GM12878 (cell line): ENCODE results near the gene VGLL3. TPM values are rescaled to one million over a fixed set of nuclear protein-coding genes. Genes with fewer than 3 reads are reported as not detected.

ENCODE experiments used
- ATAC-seq: fragments of 200-7000 bp; cut with Tn5 transposase; 3 replicates; pipeline ENCODE4 v1.9.1; 2020; ENCODE audit warnings: mild to moderate bottlenecking, moderate library complexity
- BruUV-seq: library from RNA; stranded (reverse); fragments of 400-500 nt; replicated peaks from 2 replicates; lab custom pipeline; 2021; lab: Mats Ljungman, UMichigan
- CTCF ChIA-PET: fragments of 300-600 bp; sonication (Branson Sonifier 250); formaldehyde crosslinking; extraction: SDS; loops from one replicate; lab custom pipeline; 2021; ENCODE audit warnings: inconsistent platforms; lab: Yijun Ruan, JAX
- POLR2A ChIA-PET: fragments of 350-600 bp; formaldehyde crosslinking; extraction: SDS; loops from one replicate; lab custom pipeline; 2021; ENCODE audit warnings: inconsistent platforms; lab: Charles Lee
- RAD21 ChIA-PET: fragments of 300-600 bp; sonication (Branson Sonifier 250); formaldehyde crosslinking; loops from one replicate; lab custom pipeline; 2023; ENCODE audit warnings: antibody characterized with exemption; ENCODE audit not compliant: unreplicated experiment; lab: Charles Lee
- SMC1A ChIA-PET: fragments of 300-600 bp; sonication (Branson Sonifier 250); formaldehyde crosslinking; loops from one replicate; lab custom pipeline; 2023; ENCODE audit not compliant: unreplicated experiment, uncharacterized antibody; lab: Charles Lee
- DNase-seq: peaks from one replicate; pipeline ENCODE4 v3.0.0-alpha.2; 2011; ENCODE audit warnings: low read depth, low spot score
- FAIRE-seq: peaks from 3 replicates; lab custom pipeline; 2011; peaks lifted over from hg19 to GRCh38; lab: Jason Lieb, UNC
- H2AFZ ChIP-seq: 2 replicates; pipeline ENCODE4 v1.6.0; 2011; ENCODE audit warnings: low read depth, low read length, control low read depth; ENCODE audit not compliant: control insufficient read depth
- H3K27ac ChIP-seq: 2 replicates; pipeline ENCODE4 v1.5.1; 2011; ENCODE audit warnings: control low read depth; ENCODE audit not compliant: control insufficient read depth, insufficient read depth
- H3K27me3 ChIP-seq, 2 experiments: replicated peaks in 1 of 2; 2 replicates each; pipeline versions ENCODE4 v1.6.0 to v1.6.1; 2011; ENCODE audit warnings: low read length in 1 of 2; ENCODE audit not compliant: control insufficient read depth in 2 of 2, insufficient read depth in 2 of 2
- H3K36me3 ChIP-seq, 2 experiments: 2 replicates each; pipeline ENCODE4 v1.5.1; 2011; ENCODE audit warnings: low read length in 1 of 2; ENCODE audit not compliant: control insufficient read depth in 2 of 2, insufficient read depth in 2 of 2
- H3K4me1 ChIP-seq: 2 replicates; pipeline ENCODE4 v1.6.1; 2011; ENCODE audit warnings: mild to moderate bottlenecking, low read length, moderate library complexity, mixed read lengths; ENCODE audit not compliant: control insufficient read depth, insufficient read depth
- H3K4me2 ChIP-seq: 2 replicates; pipeline ENCODE4 v1.6.0; 2011; ENCODE audit warnings: control low read depth; ENCODE audit not compliant: control insufficient read depth, insufficient read depth
- H3K4me3 ChIP-seq: fragments of 200-600 bp; sonication (generic); 2 replicates; pipeline ENCODE4 v1.5.1; 2016
- H3K79me2 ChIP-seq: 2 replicates; pipeline ENCODE4 v1.6.0; 2011; ENCODE audit warnings: low read length; ENCODE audit not compliant: control insufficient read depth, insufficient read depth
- H3K9ac ChIP-seq: 2 replicates; pipeline ENCODE4 v1.8.0; 2011; ENCODE audit warnings: low read length, control low read depth, mixed read lengths; ENCODE audit not compliant: control insufficient read depth, insufficient read depth
- H3K9me3 ChIP-seq: replicated peaks from 3 replicates; pipeline ENCODE4 v1.5.1; 2011; ENCODE audit warnings: mild to moderate bottlenecking, low read length; ENCODE audit not compliant: control insufficient read depth, insufficient read depth
- H4K20me1 ChIP-seq: 2 replicates; pipeline ENCODE4 v1.6.0; 2011; ENCODE audit not compliant: control insufficient read depth, insufficient read depth
- BMI1 ChIP-seq: fragments of 450-650 bp; IDR thresholded peaks from 2 replicates; pipeline ENCODE4 v1.6.1; 2016; ENCODE audit warnings: mild to moderate bottlenecking, moderate library complexity, borderline replicate concordance
- CTCF ChIP-seq, 3 experiments: IDR thresholded peaks in 2 of 3; conservative IDR thresholded peaks in 1 of 3; 2 replicates each; pipeline ENCODE4 v1.5.1; 2011; ENCODE audit warnings: low read depth in 3 of 3, low read length in 3 of 3, mild to moderate bottlenecking in 3 of 3, control low read depth in 2 of 3, moderate library complexity in 2 of 3, inconsistent platforms in 1 of 3, mixed read lengths in 1 of 3; ENCODE audit not compliant: control insufficient read depth in 2 of 3, insufficient read depth in 1 of 3; ENCODE audit errors: extremely low read depth in 1 of 3
- IRF4 ChIP-seq: IDR thresholded peaks from 2 replicates; pipeline ENCODE4 v1.6.1; 2011; ENCODE audit warnings: low read depth, low read length
- JUNB ChIP-seq: IDR thresholded peaks from 2 replicates; pipeline ENCODE4 v1.6.1; 2016; ENCODE audit warnings: antibody characterized with exemption, mild to moderate bottlenecking
- LARP7 ChIP-seq: fragments of 450-650 bp; IDR thresholded peaks from 2 replicates; pipeline ENCODE4 v1.6.1; 2017; ENCODE audit warnings: mild to moderate bottlenecking
- NKRF ChIP-seq: fragments of 450-650 bp; conservative IDR thresholded peaks from 2 replicates; pipeline ENCODE4 v1.6.1; 2017; ENCODE audit warnings: mild to moderate bottlenecking, moderate library complexity
- RB1 ChIP-seq: fragments of 450-650 bp; formaldehyde crosslinking; IDR thresholded peaks from 2 replicates; pipeline ENCODE4 v1.6.1; 2017; ENCODE audit warnings: mild to moderate bottlenecking, borderline replicate concordance
- SIX5 ChIP-seq: IDR thresholded peaks from 2 replicates; pipeline ENCODE4 v1.6.1; 2011; ENCODE audit warnings: mild to moderate bottlenecking, low read depth, low read length, moderate library complexity; ENCODE audit not compliant: severe bottlenecking
- ZBTB11 ChIP-seq: fragments of 450-650 bp; formaldehyde crosslinking; IDR thresholded peaks from 2 replicates; pipeline ENCODE4 v1.5.0; 2022; ENCODE audit warnings: mild to moderate bottlenecking, missing genetic modification characterization
- WGBS: methylation state at CpG from one replicate; pipeline ENCODE4 v1.1.6; 2016; ENCODE audit warnings: low lambda C conversion rate; ENCODE audit not compliant: insufficient replicate concordance, insufficient coverage; ENCODE audit errors: missing lambda C conversion rate; 5-methylcytosine and 5-hydroxymethylcytosine counted together
- in situ Hi-C: fragments of 300-500 bp; cut with MboI; formaldehyde crosslinking; loops from 9 replicates; pipeline ENCODE4 v1.14.3; 2018; ENCODE audit warnings: mixed read lengths
- intact Hi-C: fragments of 100-400 bp; cut with micrococcal nuclease; formaldehyde crosslinking; loops from one replicate; pipeline ENCODE4 v1.14.2; 2022; ENCODE audit not compliant: unreplicated experiment
- polyA plus RNA-seq, 11 experiments: library from polyadenylated mRNA; depleted of rRNA in 4 of 11; unstranded in 6 of 11; stranded (reverse) in 5 of 11; fragments of >200 nt; fragmentation: Nextera tagmentation in 4 of 11; fragmentation: Illumina TruSeq in 1 of 11; extraction: Ambion mirVana in 4 of 11; extraction: Trizol in 1 of 11; gene quantifications; 1 replicate in 1 of 11; 2 replicates in 10 of 11; pipeline versions ENCODE4 v1.2.1 to v1.2.3, GENCODE V29; 2011 to 2016; ENCODE audit warnings: inconsistent platforms in 2 of 11, missing spikeins in 2 of 11, low read depth in 1 of 11
- total RNA-seq, 4 experiments: library from RNA; depleted of rRNA in 3 of 4; stranded (reverse); fragments of >200 nt in 3 of 4; fragmentation: Illumina TruSeq in 1 of 4; extraction: Trizol in 1 of 4; gene quantifications; 2 replicates each; pipeline versions ENCODE4 v1.2.1 to v1.2.3, GENCODE V29; 2013 to 2021
- TF ChIP-seq, protein P1 (sequence below): IDR thresholded peaks from 2 replicates; pipeline ENCODE4 v1.6.1; 2012; ENCODE audit warnings: low read depth, low read length, improper control_type of control experiment
- TF ChIP-seq, protein P2 (sequence below): IDR thresholded peaks from 2 replicates; pipeline ENCODE4 v1.6.1; 2011; ENCODE audit warnings: low read depth, mild to moderate bottlenecking, low read length, moderate library complexity, borderline replicate concordance; ENCODE audit errors: extremely low read depth

The VGLL3 gene
- total and polyA plus RNA-seq, 10 of the 15 experiments (the other 5 are each of a cell fraction or from before 2014, with no cell fraction given): 0.05 TPM; not detected in 9

GRCh38 chr3:86929046-86929445, 61.9 kb downstream of the VGLL3 start:
- ChIA-PET SMC1A (interaction anchor here (0.8 kb wide), 1 partner anchor 23 kb away, joined by 4 read pairs; no protein-coding TSS in a partner anchor), POLR2A (no interaction called here), RAD21 (no interaction called here), CTCF (interaction anchor here (0.9 kb wide), 1 partner anchor 9 kb away, joined by 3 read pairs; no protein-coding TSS in a partner anchor)
- no peak for TF ChIP-seq NKRF
- no peak for TF ChIP-seq BMI1
- no peak for TF ChIP-seq RB1
- TF ChIP-seq CTCF (IDR thresholded peaks at IDR 0.05 in 2 of 3, conservative IDR thresholded peaks at IDR 0.05 in 1 of 3; ENCODE audit: control insufficient read depth in 2 of 3, extremely low read depth in 1 of 3, insufficient read depth in 1 of 3, low read depth in 3 of 3, low read length in 3 of 3): no peak
- TF ChIP-seq, protein P1, sequence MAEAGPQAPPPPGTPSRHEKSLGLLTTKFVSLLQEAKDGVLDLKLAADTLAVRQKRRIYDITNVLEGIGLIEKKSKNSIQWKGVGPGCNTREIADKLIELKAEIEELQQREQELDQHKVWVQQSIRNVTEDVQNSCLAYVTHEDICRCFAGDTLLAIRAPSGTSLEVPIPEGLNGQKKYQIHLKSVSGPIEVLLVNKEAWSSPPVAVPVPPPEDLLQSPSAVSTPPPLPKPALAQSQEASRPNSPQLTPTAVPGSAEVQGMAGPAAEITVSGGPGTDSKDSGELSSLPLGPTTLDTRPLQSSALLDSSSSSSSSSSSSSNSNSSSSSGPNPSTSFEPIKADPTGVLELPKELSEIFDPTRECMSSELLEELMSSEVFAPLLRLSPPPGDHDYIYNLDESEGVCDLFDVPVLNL: no peak
- TF ChIP-seq, protein P2, sequence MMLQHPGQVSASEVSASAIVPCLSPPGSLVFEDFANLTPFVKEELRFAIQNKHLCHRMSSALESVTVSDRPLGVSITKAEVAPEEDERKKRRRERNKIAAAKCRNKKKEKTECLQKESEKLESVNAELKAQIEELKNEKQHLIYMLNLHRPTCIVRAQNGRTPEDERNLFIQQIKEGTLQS: no peak
- no peak for TF ChIP-seq LARP7
- TF ChIP-seq ZBTB11: no peak
- TF ChIP-seq IRF4: no peak
- TF ChIP-seq JUNB: no peak
- no peak for TF ChIP-seq SIX5
- ATAC-seq (no peak), DNase-seq (no peak), FAIRE-seq (no peak)
- H3K27me3 ChIP-seq: no peaks in the 10 kb centered on the region
- in situ Hi-C loops: no loop called here
- H4K20me1 ChIP-seq: no peaks in the 10 kb centered on the region
- H3K9ac ChIP-seq: no peak overlapping the region
- no peaks in the 10 kb centered on the region for H3K4me1 ChIP-seq
- WGBS: 66% methylated on average over 7 of the region's 7 CpGs
- no peak overlapping the region for H3K4me2 ChIP-seq
- H3K79me2 ChIP-seq: no peaks in the 10 kb centered on the region
- intact Hi-C loops: no loop called here
- H3K9me3 ChIP-seq: no peaks in the 10 kb centered on the region
- H3K4me3 ChIP-seq: no peak overlapping the region
- no peaks in the 10 kb centered on the region for H3K36me3 ChIP-seq
- H2AFZ ChIP-seq: no peak overlapping the region
- BruUV-seq: no TSS peak
- no peak overlapping the region for H3K27ac ChIP-seq
